Fibroblast of skin of left biceps (primary cell): ENCODE measurements around the gene CASP4.
"Not testable (repeated sequence)": the region's sequence is repeated elsewhere in the genome, so short reads cannot be mapped to it uniquely, and the experiment has no call there.

Source experiments
- DNase-seq, 2 experiments: peaks; one replicate each; pipeline ENCODE4 v3.0.0-alpha.2; 2013; ENCODE audit warnings: low read depth in 2 of 2

Gene CASP4

DNA sequence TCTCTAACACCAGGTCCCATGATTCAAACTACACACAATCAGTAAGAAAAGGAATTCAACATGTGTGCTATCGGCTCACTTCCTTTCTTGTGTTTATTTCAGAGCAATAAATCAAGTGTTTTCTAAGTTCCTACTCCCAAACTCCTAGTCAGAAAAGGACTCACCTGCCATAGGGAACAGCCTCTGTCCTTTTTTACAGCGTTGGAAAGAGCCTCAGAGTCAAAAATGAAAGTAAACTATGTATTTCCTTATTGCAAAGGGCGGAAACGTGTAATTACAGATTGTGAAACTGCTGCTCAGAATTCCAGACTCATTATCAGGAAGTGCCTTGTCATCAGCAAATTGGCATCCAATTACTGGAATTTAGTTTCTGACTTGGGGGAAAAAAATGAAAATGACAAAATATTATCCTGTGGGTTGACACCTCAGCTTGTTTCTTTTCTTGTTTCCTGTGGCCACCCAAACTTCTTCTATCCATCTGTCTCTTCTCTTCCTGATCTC is at the start of gene CASP4:
Gene CASP4, minus strand, starts transcription at position 220 of the 501 bp plus-strand sequence. Its CDS starts 49 bp downstream, at position 171.
- peak; percentile 72 to 76 for DNase-seq

DNA sequence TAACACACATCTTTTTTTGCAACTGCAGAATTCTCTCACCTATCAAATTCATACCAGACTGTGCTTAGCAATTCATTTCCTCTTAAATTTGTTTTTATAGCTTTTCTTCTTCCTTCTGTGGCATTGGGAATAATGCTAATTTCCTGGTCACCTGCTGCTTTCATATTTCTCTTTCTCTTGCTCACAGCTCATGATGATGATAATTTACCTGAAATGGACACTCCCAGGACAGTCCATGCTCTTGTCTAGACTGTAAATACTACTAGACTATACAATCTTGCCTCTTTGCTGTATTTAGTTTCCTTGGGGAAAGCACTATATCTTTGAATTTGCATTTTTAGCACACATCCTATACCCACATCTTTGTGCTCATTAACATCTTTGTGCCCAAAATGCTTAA is 39.1 kb upstream of the CASP4 start:
- DNase-seq: no peak

DNA sequence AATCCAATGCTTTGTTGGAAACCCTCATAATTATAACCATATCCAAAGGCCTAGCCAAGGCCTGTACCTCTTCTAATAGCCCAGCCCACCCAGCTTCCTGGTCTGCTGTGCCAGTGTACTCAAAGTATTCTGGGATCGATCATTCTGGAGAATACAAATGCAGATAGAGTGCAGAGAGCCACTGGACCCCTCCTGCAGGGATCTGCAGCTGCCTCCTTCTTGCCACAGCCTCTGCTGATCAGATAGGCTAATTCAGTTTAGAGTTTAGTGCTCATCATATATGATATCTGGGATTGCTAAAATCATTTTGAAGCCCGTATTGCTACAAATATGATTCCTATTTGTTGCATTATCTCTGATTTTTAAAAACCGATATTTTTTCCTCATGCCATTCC is 37.1 kb upstream of the CASP4 start:
- DNase-seq: no peak

DNA sequence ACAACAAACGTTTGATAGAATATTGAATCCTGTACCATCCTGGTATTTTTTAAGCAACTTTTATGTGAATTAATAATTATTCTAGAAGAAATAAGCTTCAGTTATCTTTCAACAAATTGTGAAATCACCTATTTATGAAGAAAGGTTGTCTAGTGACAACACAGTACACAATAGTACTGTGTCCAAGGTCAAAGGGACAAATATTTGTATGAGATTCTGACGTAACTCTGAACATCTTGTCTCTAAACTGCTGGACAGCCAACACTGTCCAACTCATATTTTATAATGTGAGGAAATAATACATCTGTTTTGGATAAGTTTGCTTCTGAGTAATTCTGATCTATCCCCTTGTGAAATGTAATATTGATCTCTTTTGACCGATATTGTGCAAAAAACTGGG is 35.6 kb upstream of the CASP4 start:
- DNase-seq: no peak

DNA sequence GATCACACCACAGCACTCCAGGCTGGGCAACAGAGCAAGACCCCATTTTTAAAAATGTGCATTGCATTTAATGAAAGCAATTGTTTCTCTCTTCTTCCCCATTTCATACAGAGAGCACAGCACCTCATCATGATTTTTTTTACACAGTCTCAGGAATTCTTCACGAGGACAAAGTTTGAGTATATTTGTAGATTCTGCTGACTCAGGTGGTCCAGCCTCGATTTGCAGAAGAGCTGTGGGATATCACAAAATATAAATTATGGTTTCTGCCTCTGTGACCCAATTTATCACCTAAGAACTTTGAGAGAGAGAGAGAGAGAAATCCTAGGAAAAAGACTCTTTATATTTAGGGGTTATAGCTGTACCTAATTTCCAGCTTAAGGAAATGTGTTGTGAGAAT is 34.8 kb upstream of the CASP4 start:
- DNase-seq: no peak

DNA sequence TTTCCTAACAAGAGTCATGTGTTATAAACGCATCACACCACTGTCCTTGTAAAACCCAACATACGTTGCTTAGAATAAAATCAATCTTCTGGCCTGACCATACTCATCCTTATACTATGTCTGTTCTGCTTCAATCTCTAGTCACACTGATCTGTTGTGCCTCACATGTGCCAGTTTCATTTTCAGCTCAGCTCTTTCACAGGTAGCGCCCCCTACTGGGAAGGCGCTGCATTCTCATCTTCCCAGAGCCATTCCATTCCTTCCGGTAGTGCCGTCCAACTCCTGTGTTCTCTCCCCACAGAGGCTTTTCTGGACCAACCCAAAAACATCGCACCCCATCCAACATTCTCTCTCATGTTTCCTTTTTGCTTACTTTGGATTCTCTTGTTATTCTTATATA is 32.4 kb upstream of the CASP4 start:
- DNase-seq: no peak

DNA sequence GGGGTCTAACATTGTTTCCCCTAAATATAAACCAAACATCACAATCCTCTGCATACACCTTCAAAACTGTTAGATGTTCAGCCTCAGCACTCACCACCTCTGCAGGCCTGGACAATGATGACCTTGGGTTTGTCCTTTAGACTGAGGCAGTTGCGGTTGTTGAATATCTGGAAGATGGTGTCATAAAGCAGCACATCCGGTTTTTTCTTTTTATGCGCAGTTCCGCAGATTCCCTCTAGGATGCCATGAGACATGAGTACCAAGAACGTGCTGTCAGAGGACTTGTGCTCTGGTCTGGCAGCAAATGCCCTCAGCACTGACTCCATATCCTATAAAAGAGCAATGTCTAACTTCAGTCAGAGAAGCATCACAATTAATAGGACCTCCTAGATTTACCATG is 31.8 kb upstream of the CASP4 start:
- no peak for DNase-seq

DNA sequence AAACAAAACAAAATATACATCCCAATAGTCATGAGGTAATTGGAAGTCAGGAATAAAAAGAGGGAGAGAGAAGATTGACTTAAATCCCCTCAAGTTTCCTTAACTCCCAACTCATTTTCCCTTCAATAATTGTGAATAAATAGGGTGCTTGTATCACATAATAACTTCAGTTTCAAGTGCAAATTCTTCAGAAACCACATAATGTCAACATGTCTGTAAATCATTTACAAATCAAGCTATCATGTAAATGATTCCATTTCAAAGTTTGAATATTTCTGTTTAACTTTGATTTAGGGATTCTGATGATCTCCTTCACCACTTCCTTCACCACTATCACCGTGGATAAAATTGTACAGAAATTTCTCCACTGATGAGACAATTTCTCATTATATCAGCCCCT is 31.3 kb upstream of the CASP4 start:
- no peak for DNase-seq

DNA sequence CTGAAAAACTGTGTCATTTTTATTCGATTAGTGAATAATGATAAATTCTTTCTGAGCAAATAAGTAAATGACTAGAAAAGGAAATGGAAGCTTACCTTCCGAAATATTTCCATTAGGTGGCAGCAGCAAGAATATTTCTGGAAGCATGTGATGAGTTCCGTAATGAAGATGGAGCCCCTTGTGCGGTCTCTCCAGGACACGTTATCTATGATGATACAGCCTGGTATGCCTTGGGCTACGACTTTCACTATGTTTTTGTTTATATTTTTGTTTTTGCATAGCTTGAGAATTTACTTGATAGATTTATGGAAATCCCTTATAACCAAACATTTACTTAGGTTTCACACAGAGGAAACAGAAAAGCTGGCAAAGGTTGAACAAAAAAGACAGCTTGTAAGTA is 28.9 kb upstream of the CASP4 start:
- no peak for DNase-seq

DNA sequence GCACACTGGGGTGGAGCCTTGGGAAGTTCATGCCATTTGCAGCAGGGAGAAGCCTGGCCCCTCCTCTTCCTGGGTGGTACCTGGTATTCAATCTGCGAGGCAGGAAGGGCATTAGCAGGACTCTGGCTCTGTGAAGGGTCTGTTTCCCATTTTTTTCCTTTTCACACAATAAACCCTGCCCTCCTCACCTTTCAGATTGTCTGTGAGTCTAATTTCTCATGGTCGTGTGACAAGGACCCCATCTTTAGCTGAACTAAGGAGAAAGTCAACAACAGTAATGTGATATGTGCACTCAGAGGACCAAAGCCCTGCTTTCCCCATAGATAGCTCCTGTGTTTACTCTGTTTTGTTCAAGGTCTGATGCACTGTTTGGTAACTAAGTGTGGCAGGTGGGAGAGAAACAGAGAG is 26.6 kb upstream of the CASP4 start:
- no peak for DNase-seq

DNA sequence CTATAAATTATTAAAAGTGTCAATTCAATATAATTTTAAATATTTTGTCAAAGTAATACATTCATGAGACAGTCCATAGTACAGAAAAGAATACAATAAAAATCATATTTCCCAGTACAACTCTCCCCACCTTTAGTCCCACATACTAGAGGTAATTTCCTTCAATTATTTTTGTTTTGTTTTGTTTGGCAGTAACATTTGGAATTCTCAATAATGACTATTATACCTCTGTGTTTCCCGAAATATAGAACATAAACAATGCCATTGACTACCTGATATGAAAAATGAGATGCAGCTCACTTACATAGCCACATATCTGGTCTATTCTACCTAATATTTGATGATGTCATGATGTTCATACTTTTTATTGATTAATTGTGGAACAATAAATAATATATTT is 24.4 kb upstream of the CASP4 start:
- DNase-seq: no peak

DNA sequence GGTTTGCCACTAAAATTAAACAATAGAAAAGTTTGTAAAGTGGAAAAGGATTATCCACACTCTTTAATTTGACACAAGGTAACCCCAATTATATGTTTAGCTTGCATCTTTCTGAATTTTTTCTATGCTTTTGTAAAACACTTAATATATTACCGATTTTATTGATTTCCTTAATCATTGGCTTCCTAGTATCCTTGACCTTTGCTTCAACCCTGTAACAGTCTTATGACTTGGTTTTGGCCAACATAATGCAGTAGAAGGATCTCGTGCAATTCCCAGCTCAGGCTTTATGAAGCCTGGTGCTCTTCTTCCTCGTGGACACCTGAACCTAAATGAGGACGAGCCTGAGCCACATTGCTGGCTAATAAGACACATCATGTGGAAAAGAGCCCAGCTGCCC is 23.6 kb upstream of the CASP4 start:
- DNase-seq: no peak

DNA sequence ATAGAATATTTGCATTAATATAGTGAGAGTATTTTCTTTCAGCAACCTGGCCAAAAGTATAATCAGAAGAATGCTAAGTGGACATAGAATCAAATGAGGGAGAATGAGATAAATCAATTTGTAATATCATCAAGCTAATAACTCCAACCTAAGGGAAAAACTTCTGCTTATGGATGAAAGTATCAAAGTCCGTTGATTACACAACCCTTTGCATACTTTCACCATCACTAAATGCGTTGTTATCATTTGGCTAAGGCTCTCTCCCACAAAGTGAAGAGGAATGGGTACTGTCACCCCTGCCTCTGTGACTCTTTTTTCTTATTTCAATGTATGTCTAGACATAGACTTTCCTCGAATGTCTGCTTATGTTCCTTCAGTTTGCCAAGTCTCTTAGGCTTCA is 16.4 kb upstream of the CASP4 start:
- DNase-seq: no peak

DNA sequence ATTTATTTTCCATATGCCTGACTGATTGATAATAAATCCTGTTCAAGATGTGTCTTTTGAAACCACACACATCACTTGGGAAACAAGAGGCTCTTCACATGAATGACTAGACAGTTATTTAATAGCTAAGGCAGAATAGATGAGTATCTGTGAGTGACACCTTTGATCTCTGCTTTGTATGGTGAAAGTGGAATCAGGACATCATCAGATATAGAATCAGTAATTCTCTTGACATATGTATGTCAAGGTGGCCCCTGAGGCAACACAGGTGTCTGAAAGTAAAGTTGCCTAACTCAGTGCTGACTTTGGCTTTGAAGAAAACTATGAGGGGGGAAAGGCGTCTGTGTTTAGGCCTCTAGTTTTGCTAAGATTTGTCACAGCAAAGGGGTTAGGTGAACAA is 11.5 kb upstream of the CASP4 start:
- DNase-seq: no peak

DNA sequence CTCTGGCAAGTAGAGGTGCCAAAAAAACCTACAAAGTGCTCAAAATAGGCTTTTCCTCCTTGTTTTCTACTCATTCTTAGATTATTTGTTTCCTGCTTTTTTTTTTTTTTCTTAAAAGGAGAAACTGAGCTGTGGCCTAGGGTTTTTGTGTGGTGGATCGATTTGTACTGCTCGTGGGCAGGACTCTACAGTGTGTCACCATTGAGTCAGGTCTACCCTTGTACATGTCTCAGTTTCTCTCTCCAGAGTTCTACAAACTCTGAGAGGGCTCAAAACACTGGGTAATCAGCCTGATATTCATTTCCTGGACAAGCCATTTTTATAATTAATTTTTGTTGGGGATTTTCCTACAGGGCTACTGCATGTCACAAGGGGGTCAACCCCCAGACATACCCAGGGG is 5.2 kb upstream of the CASP4 start:
- DNase-seq: no peak

DNA sequence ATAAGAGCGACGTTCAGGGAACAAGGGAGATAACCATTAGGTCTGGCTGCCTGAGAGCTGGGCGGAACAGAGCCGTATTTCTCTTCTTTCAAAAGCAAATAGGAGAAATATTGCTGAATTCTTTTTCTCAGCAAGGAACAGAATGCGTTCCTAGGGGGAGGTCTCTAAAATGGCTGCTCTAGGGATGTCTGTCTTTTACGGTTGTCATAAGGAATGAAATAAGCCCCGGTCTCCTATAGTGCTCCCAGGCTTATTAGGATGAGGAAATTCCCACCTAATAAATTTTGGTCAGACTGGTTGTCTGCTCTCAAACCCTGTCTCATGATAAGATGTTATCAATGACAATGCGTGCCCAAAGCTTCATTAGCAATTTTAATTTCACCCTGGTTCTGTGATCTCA is 4.5 kb upstream of the CASP4 start:
- not testable (repeated sequence) for DNase-seq

DNA sequence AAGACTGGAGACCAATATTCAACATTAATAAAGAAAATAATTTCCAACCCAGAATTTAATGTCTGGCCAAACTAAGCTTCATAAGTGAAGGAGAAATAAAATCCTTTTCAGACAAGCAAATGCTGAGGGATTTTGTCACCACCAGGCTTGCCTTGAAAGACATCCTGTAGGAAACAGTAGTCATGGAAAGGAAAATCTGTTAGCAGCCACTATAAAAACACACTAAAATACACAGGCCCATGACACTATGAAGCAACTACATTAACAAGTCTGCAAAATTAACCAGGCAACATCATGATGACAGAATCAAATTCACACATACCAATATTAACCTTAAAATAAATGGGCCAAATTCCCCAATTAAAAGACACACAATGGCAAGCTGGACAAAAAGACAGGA is 2.4 kb upstream of the CASP4 start:
- DNase-seq: no peak

DNA sequence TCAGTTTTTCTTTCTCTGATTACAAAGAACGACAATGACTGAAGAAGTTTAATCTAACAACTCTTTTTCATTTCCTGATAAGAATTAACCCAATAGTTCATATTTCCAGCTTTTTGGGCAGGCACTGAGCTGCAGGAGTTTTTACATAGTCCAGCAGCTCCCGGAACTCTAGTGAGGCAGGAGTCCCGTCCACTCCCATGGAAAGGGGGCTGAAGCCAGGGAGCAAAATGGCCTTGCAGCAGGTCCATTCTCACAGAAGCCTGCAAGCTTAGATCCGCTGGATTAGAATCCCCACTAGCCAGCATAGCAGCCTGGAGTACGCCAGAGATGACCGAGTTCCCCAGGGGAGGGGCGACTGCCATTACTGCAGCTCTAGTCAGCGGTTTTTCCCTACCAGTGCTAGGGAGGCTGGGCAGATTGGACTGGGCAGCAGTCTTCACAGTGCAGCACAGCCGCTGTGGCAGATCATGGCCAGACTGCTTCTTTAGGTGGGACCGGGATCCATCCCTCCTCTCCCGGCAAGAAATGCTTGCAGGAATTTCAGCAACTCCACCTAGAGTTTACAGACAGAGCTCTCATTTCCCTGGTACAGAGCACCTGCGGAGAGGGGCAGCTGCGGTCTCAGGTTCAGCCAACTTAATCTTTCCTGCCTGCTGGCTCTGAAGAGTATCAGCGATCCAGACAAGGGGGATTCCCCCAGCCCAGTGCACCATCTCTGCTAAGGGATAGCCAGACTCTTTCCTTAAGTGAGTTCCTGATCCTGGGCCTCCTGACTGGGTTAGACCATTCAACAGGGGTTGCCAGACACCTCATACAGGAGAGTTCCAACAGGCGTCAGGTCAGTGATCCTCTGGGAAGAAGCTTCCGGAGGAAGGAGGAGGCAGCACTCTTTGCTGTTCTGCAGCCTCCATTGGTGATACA is 742 bp upstream of the CASP4 start:
- DNase-seq: no peak

DNA sequence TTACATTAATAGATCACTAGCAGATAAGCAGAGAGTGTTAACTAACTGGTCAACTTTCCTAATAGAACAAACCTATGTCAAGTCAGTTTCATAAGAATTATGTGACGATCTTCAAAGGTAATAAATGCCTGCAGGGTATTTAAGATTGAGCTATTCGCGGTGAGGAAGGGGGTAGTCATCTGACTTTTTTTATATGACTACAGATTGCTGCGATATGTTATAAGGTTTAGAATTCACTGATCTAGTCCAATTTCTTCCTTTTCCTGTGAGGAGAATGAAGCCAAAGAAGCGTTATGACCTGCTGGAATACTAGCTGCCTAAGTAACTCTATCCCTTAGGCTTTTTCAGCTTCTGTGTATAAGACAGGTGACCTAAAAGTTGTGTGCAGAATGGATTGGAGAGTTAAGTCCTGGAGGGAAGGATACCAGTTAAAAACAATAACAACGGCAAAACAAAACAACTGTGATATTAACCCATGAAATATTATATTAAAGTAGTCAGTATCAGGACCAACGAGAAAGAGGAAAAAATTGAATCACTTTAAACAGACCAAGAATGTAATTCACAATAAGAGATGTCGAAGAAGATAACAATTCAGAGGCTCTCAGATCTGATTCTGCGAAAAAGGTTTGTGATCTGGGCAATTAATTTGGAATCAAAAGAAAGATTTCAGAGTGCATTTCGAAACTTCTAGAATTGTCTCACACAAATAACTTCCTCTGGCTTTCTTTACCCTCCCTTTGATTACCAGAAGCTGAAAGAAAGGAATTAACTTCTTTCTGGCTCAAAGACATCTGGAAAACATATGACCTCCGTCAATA is 630 bp downstream of the CASP4 start:
- DNase-seq: no peak

DNA sequence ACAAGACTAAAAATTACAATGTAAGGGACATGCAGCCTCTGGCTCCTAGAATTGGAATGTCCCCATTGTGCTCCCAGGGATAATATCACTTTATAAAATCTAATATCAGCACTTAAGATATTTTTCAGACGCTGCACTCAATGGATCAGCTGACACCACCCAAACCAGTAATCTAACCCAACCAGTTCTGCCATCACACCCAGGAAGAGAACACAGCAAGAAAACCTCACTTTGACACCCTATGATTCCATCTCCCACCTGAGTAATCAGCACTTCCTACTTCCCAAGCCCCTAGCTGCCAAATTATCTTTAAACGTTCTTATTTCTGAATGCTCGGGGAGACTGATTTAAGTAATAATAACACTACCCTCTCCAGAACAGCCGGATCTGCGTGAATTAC is 2.6 kb downstream of the CASP4 start:
- DNase-seq: no peak

DNA sequence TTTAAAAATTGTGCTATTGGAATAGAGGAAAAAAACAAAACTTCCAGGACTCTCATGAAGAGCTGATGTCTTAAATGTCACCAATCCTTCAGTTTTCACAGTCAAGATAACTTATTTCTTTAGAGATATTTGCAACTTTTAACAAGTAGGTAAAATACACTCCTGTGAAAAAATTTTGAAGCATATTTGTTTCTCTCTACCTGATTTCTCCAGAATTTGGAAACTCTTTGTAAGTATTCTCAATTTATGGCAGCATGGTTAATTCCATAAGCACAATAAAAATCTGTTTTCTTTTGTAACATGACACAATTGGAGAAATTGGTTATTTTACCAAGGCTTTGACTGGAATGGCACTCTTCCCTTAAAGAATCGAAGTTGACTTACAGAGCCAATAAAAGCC is 4.1 kb downstream of the CASP4 start:
- DNase-seq: no peak

DNA sequence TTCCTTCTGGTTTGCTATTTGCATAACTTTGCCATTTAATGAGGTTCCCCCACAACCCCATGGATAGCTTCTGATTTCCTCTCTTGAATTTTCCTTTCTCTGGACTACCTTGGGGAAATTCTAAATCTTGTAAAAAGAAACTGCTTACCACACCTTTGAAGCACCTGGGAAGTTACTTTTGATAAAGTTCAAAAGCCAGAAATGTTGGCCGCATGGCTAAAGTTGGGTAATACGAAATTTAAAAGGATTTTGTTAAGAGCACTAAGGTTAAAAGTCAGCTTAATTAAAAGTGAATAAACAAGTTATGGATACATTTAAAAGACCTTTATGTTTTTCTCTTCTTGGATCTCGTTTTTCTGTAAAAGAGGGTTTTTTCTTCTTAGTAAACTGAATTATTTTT is 5.5 kb downstream of the CASP4 start:
- no peak for DNase-seq

DNA sequence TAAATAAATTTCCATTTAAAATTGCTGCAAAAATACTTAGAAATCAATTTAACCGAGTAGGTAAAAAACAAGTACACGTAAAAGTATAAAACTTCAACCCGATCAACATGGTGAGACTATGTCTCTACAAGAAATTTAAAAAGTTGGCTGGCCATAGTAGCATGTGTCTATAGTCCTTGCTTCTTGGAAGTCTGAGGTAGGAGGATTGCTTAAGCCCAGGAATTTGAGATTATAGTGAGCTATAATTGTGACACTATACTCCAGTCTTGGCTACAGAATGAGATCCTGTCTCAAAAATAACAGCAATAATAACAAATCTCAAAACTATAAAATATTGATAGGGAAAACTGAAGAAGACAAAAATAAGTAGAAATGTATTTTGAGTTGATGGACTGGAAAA is 11.1 kb downstream of the CASP4 start:
- no peak for DNase-seq
